Spinal cord (tissue), 10 donors: ENCODE results near the gene SLC1A2. TPM values are rescaled to one million over a fixed set of nuclear protein-coding genes. Genes with fewer than 3 reads are reported as not detected.
A peak's percentile ranks its signal among the peaks of the same experiment; 100 is the strongest.

Experiments
- DNase-seq, 6 donors: peaks; one replicate each; pipeline versions ENCODE4 v3.0.0 to v3.0.0-alpha.2; 2013 to 2015; ENCODE audit warnings: low spot score in 6 of 6, low read depth in 4 of 6
- H3K27ac ChIP-seq: one replicate; pipeline ENCODE4 v1.5.1; 2013; ENCODE audit warnings: low read depth, low read length, control low read depth
- H3K27me3 ChIP-seq: one replicate; pipeline ENCODE4 v1.6.1; 2013; ENCODE audit warnings: low read length; ENCODE audit not compliant: control insufficient read depth, insufficient read depth
- H3K36me3 ChIP-seq: one replicate; pipeline ENCODE4 v1.6.1; 2013; ENCODE audit warnings: low read length; ENCODE audit not compliant: control insufficient read depth, insufficient read depth
- H3K4me1 ChIP-seq: one replicate; pipeline ENCODE4 v1.6.1; 2013; ENCODE audit warnings: low read length; ENCODE audit not compliant: control insufficient read depth, insufficient read depth
- H3K4me3 ChIP-seq: one replicate; pipeline ENCODE4 v1.5.1; 2013; ENCODE audit warnings: low read depth, low read length, control low read depth
- H3K9me3 ChIP-seq: one replicate; pipeline ENCODE4 v1.6.1; 2013; ENCODE audit warnings: low read length; ENCODE audit not compliant: control insufficient read depth, insufficient read depth
- WGBS: methylation state at CpG from one replicate; pipeline ENCODE4 v1.1.5; 2013; ENCODE audit warnings: missing lambda C conversion rate; ENCODE audit not compliant: insufficient coverage; 5-methylcytosine and 5-hydroxymethylcytosine counted together
- polyA plus RNA-seq, 2 donors: library from polyadenylated mRNA; unstranded; fragments of 120-200 nt; gene quantifications; one replicate each; pipeline ENCODE4 v1.2.1, GENCODE V29; 2013; ENCODE audit not compliant: insufficient read length in 2 of 2
- total RNA-seq, 2 donors: library from RNA; depleted of rRNA in 1 of 2; stranded (reverse); fragments of 120-200 nt in 1 of 2; fragments of >200 nt in 1 of 2; gene quantifications; one replicate each; pipeline versions ENCODE4 v1.2.3 to v1.2.4, GENCODE V29; 2013 to 2014
- donor health status: healthy.

Gene SLC1A2
- total and polyA plus RNA-seq, 4 donors = 87.4 to 270 (median 196) TPM

DNA sequence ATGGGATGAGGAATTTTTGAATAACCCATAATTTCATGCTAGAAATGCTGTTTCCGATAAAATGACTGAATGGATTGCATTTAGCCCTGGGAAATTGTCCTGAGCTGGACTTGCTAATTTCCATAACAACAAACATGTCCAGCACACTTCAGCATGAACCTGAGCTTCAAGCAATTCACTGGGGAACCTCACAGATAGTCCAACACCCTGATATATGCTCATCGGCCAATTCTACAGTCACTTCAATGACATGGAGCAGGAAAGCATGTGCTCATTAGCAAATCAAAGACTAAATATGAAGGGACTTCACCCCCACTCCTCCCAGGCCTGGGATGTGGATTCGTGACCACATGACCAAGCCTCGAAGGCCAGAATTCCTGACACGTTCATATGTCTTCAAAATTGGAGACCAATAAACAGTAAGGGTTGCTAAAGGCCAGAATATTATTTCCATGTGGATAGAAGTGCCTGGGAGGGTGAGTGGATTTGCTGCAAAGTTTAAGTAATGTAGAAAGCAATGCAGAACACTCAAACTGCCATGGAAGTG lies 131.9 kb downstream of the SLC1A2 start:
- 96% methylated on average over 5 of the region's 5 CpGs for WGBS
- no peaks in the 10 kb centered on the region for H3K4me1 ChIP-seq
- H3K36me3 ChIP-seq = no peaks in the 10 kb centered on the region
- H3K27me3 ChIP-seq = no peaks in the 10 kb centered on the region
- H3K9me3 ChIP-seq = no peaks in the 10 kb centered on the region
- no peak overlapping the region for H3K4me3 ChIP-seq
- DNase-seq = no peak
- H3K27ac ChIP-seq = no peak overlapping the region

DNA sequence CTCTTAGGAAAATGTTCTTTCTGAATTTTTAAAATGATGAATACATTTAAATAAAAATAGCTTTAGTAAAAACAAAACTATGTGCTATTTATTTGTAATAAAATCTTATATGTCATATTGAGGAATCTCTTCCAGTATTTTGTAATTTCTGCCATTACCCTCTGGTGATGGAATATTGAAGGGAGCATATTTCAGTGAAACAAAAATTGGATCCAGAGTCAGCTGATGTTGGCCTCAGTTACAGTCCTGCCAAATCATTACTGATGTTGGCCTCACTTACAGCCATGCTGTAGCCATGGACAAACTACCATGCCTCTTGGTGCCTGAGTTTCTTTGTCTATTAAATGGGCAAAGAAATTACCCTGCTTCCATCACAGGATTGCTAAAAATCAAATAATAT lies 133.2 kb downstream of the SLC1A2 start:
- Histone ChIP-seq H3K27ac (no peak overlapping the region), H3K9me3 (no peaks in the 10 kb centered on the region)

GRCh38 chr11:35285471-35285870 lies 133.9 kb downstream of the SLC1A2 start:
- peaks cover 8% of the 10 kb centered on the region for H3K36me3 ChIP-seq
- no peaks in the 10 kb centered on the region for H3K9me3 ChIP-seq
- H3K27me3 ChIP-seq = no peaks in the 10 kb centered on the region
- H3K4me3 ChIP-seq = no peak overlapping the region
- DNase-seq = no peak
- H3K4me1 ChIP-seq = no peaks in the 10 kb centered on the region
- no peak overlapping the region for H3K27ac ChIP-seq
- WGBS = no CpG with 5 or more reads among the region's 1 CpG

More for the DNA sequence above, 133.2 kb downstream of the SLC1A2 start:
- H3K27me3 ChIP-seq = no peaks in the 10 kb centered on the region
- peaks cover 3% of the 10 kb centered on the region for H3K36me3 ChIP-seq
- no peak overlapping the region for H3K4me3 ChIP-seq
- no peak for DNase-seq
- no peaks in the 10 kb centered on the region for H3K4me1 ChIP-seq

DNA sequence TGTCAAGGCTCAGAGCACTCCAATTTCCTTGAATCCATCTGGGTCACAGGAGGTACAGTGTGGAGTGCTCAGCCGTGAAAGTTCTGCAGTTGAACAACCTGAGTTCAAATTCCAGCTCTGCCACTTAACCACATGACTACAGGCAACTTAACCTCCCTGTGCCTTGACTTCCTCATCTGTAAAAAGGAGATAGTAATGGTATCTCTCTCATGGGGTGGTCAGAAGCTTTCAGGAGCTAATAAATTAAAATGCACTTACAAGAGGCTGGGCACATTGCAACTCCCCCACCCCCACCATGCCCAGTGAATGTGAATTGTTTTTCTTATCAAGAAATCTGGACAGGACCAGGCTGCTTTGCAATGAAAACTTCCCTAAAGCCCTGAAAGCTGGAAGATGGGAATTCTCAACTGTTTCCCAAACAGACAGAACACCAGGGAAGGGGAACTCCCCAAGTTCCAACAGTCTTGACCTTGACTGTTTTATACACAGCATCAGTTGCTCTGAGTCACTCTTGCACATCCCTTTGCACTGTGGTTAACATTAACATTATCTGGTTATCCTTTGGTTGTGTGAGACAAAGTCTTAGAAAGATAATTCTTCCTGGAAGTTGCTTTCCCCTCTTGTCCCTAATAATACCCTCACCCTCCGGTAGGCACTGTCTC lies 137.0 kb downstream of the SLC1A2 start:
- Histone ChIP-seq H3K27me3 (no peaks in the 10 kb centered on the region), H3K4me1 (no peaks in the 10 kb centered on the region), H3K9me3 (no peaks in the 10 kb centered on the region), H3K36me3 (peaks cover 25% of the 10 kb centered on the region), H3K27ac (no peak overlapping the region), H3K4me3 (no peak overlapping the region)
- 86% methylated on average over 2 of the region's 2 CpGs for WGBS
- DNase-seq = no peak

- no peak overlapping the region for H3K4me3 ChIP-seq
- no peaks in the 10 kb centered on the region for H3K4me1 ChIP-seq
- DNase-seq = no peak
- H3K27ac ChIP-seq = no peak overlapping the region
- no peaks in the 10 kb centered on the region for H3K27me3 ChIP-seq
- 83% methylated on average over 1 of the region's 5 CpGs for whole genome bisulfite sequencing
- H3K36me3 ChIP-seq = peaks cover 28% of the 10 kb centered on the region
- H3K9me3 ChIP-seq = no peaks in the 10 kb centered on the region
These were observed 138.1 kb downstream of the SLC1A2 start for GRCh38 chr11:35281169-35281688.

DNA sequence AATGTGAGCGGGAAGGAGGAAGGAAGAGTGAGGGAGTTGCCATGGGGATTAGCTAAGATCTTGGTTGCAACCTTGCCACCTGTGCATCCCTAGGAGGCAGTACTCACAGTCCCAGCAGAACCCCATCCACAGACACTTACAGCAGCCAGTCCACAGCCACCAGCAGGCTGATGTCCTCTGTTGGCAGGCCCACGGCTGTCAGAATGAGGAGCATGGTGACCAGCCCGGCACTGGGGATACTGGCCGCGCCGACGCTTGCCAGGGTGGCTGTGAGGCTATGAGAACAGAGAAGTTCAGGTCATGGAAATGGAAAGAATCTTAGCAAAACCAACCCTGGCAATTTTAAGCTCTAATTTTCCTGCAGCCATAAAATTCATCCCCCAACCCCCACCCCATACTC lies 138.6 kb downstream of the SLC1A2 start:
- Histone ChIP-seq H3K4me3 (no peak overlapping the region), H3K27ac (no peak overlapping the region), H3K4me1 (no peaks in the 10 kb centered on the region), H3K27me3 (no peaks in the 10 kb centered on the region), H3K36me3 (peaks cover 28% of the 10 kb centered on the region), H3K9me3 (no peaks in the 10 kb centered on the region)
- no peak for DNase-seq
- no CpG with 5 or more reads among the region's 7 CpGs for WGBS

DNA sequence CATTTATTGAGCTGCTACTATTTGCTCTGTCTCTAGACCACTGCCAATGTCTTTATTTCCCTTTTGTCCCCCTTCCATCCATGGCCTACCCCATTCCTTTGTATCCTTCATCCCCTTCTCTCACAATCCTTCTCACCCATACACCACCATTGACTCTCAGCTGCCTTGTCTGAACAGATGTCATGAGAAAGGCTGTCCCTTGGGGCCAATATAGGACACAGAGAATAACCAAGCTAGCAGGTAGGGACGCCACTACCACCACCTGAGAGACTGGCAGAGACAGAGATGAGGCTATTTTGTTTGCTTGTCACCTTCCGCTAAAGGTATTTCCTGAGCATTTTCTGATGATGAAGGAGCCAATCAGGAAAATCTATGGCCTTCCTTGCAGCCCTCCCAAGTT lies 141.5 kb downstream of the SLC1A2 start:
- peaks cover 32% of the 10 kb centered on the region for H3K36me3 ChIP-seq
- peaks cover 3% of the 10 kb centered on the region for H3K4me1 ChIP-seq
- WGBS = no CpG with 5 or more reads among the region's 2 CpGs
- no peak for DNase-seq
- no peaks in the 10 kb centered on the region for H3K27me3 ChIP-seq
- H3K9me3 ChIP-seq = no peaks in the 10 kb centered on the region
- peak overlapping the region; percentile 43 for H3K27ac ChIP-seq
- no peak overlapping the region for H3K4me3 ChIP-seq

GRCh38 chr11:35276396-35277145 lies 142.8 kb downstream of the SLC1A2 start:
- Histone ChIP-seq H3K4me3 (no peak overlapping the region), H3K36me3 (peaks cover 29% of the 10 kb centered on the region), H3K27ac (peak overlapping the region; percentile 74), H3K27me3 (no peaks in the 10 kb centered on the region), H3K9me3 (no peaks in the 10 kb centered on the region), H3K4me1 (peaks cover 3% of the 10 kb centered on the region)
- WGBS = 80% methylated on average over 1 of the region's 2 CpGs
- DNase-seq = peak in 1 of 6 donors; percentile 41

GRCh38 chr11:35275786-35276170 lies 143.6 kb downstream of the SLC1A2 start:
- peak in 3 of 6 donors; percentile 64 to 83 (median 80) for DNase-seq
- peaks cover 3% of the 10 kb centered on the region for H3K4me1 ChIP-seq
- H3K27ac ChIP-seq = peak overlapping the region; percentile 74
- H3K36me3 ChIP-seq = peaks cover 27% of the 10 kb centered on the region
- H3K4me3 ChIP-seq = no peak overlapping the region
- no peaks in the 10 kb centered on the region for H3K27me3 ChIP-seq
- H3K9me3 ChIP-seq = no peaks in the 10 kb centered on the region
- WGBS = 29% methylated on average over 1 of the region's 1 CpG
